HepG2 (cell line): ENCODE data around the gene TM6SF1. TPM values are rescaled to one million over a fixed set of nuclear protein-coding genes. Genes with fewer than 3 reads are reported as not detected.
A peak's percentile ranks its signal among the peaks of the same experiment; 100 is the strongest.
"Not testable (repeated sequence)": the region's sequence is repeated elsewhere in the genome, so short reads cannot be mapped to it uniquely, and the experiment has no call there.

Experiments used
- ATAC-seq: fragments of 200-7000 bp; cut with Tn5 transposase; 3 replicates; pipeline ENCODE4 v1.9.1; 2020; ENCODE audit warnings: mild to moderate bottlenecking, moderate library complexity
- BruUV-seq: library from RNA; stranded (reverse); fragments of 400-500 nt; replicated peaks from 2 replicates; lab custom pipeline; 2021; lab: Mats Ljungman, UMichigan
- CTCF ChIA-PET: fragments of 300-600 bp; formaldehyde crosslinking; extraction: SDS; loops from one replicate; lab custom pipeline; 2021; ENCODE audit warnings: low total read pairs, inconsistent platforms, low intra/inter-chr PET ratio; lab: Yijun Ruan, JAX
- POLR2A ChIA-PET: fragments of 350-600 bp; sonication (Branson Sonifier 250); formaldehyde crosslinking; loops from one replicate; lab custom pipeline; 2020; ENCODE audit warnings: antibody characterized with exemption, inconsistent platforms; lab: Yijun Ruan, JAX
- DNase-seq: peaks from one replicate; pipeline ENCODE4 v3.0.0-alpha.2; 2015; ENCODE audit warnings: low spot score
- FAIRE-seq: peaks from 3 replicates; lab custom pipeline; 2011; peaks lifted over from hg19 to GRCh38; lab: Jason Lieb, UNC
- H2AFZ ChIP-seq: one replicate; pipeline ENCODE4 v1.6.1; 2011; ENCODE audit warnings: low read length, inconsistent platforms
- H3K27ac ChIP-seq: fragments of 300-600 bp; 3 replicates; pipeline ENCODE4 v1.8.0; 2011; ENCODE audit warnings: mixed run types, mild to moderate bottlenecking, mixed read lengths, low read length, inconsistent platforms; ENCODE audit not compliant: insufficient read depth; ENCODE audit errors: extremely low read length
- H3K27me3 ChIP-seq, 2 experiments: fragments of 200-600 bp in 1 of 2; 2 replicates in 1 of 2; 3 replicates in 1 of 2; pipeline versions ENCODE4 v1.6.0 to v1.8.0; 2011; ENCODE audit warnings: low read length in 2 of 2, mild to moderate bottlenecking in 2 of 2, moderate library complexity in 2 of 2, inconsistent platforms in 1 of 2; ENCODE audit not compliant: insufficient read depth in 2 of 2, control insufficient read depth in 1 of 2
- H3K36me3 ChIP-seq, 2 experiments: fragments of 200-600 bp in 1 of 2; replicated peaks in 1 of 2; 2 replicates in 1 of 2; 3 replicates in 1 of 2; pipeline versions ENCODE4 v1.5.1 to v1.8.0; 2011; ENCODE audit warnings: low read length in 2 of 2, inconsistent platforms in 1 of 2; ENCODE audit not compliant: insufficient read depth in 2 of 2, control insufficient read depth in 1 of 2
- H3K4me1 ChIP-seq: 2 replicates; pipeline ENCODE4 v1.5.1; 2012; ENCODE audit warnings: low read length, inconsistent platforms; ENCODE audit not compliant: insufficient read depth
- H3K4me2 ChIP-seq: 2 replicates; pipeline ENCODE4 v1.6.0; 2011; ENCODE audit warnings: low read depth, low read length, inconsistent platforms
- H3K4me3 ChIP-seq, 3 experiments: fragments of 200-600 bp in 1 of 3; sonication (generic), shearing (Covaris generic) in 1 of 3; replicated peaks in 1 of 3; 2 replicates each; pipeline ENCODE4 v1.5.1; 2011 to 2016; ENCODE audit warnings: low read length in 3 of 3, inconsistent platforms in 2 of 3, low read depth in 2 of 3, mild to moderate bottlenecking in 2 of 3, control low read depth in 1 of 3, mixed read lengths in 1 of 3; ENCODE audit not compliant: insufficient read depth in 1 of 3
- H3K79me2 ChIP-seq: one replicate; pipeline ENCODE4 v1.6.1; 2011; ENCODE audit warnings: low read length, inconsistent platforms; ENCODE audit not compliant: insufficient read depth
- H3K9ac ChIP-seq: 2 replicates; pipeline ENCODE4 v1.6.0; 2011; ENCODE audit warnings: mild to moderate bottlenecking, low read depth, low read length, inconsistent platforms; ENCODE audit not compliant: insufficient read depth
- H3K9me3 ChIP-seq: 2 replicates; pipeline ENCODE4 v1.5.1; 2012; ENCODE audit warnings: mild to moderate bottlenecking, low read length
- H4K20me1 ChIP-seq: 2 replicates; pipeline ENCODE4 v1.6.0; 2011; ENCODE audit warnings: inconsistent platforms, mild to moderate bottlenecking, low read length, moderate library complexity; ENCODE audit not compliant: insufficient read depth
- ADNP ChIP-seq: sonication (generic); formaldehyde crosslinking; IDR thresholded peaks from 2 replicates; pipeline ENCODE4 v1.4.0; 2020; ENCODE audit warnings: missing genetic modification reagents
- CEBPB ChIP-seq: IDR thresholded peaks from 2 replicates; pipeline ENCODE4 v1.6.1; 2011; ENCODE audit warnings: low read depth, low read length, improper control_type of control experiment, borderline replicate concordance
- HNRNPUL1 ChIP-seq: fragments of 200-400 bp; formaldehyde crosslinking; IDR thresholded peaks from 2 replicates; pipeline ENCODE4 v1.6.1; 2017; ENCODE audit warnings: low read depth, mild to moderate bottlenecking, low read length, moderate library complexity
- IRX3 ChIP-seq: sonication (generic); formaldehyde crosslinking; IDR thresholded peaks from 2 replicates; pipeline ENCODE4 v1.8.1; 2023; ENCODE audit warnings: mild to moderate bottlenecking, low read depth, missing genetic modification reagents, borderline replicate concordance
- NKX3-1 ChIP-seq: sonication (generic); formaldehyde crosslinking; IDR thresholded peaks from 2 replicates; pipeline ENCODE4 v1.5.0; 2020; ENCODE audit warnings: missing genetic modification reagents
- NONO ChIP-seq, 2 experiments: fragments of 450-650 bp in 1 of 2; sonication (generic) in 1 of 2; formaldehyde crosslinking in 1 of 2; IDR thresholded peaks in 1 of 2; conservative IDR thresholded peaks in 1 of 2; 2 replicates each; pipeline versions ENCODE4 v1.6.1 to v1.8.0; 2017 to 2022; ENCODE audit warnings: mild to moderate bottlenecking in 1 of 2, missing genetic modification reagents in 1 of 2, moderate library complexity in 1 of 2
- NPAS2 ChIP-seq: sonication (generic); formaldehyde crosslinking; IDR thresholded peaks from 2 replicates; pipeline ENCODE4 v1.8.0; 2022; ENCODE audit warnings: mild to moderate bottlenecking, missing genetic modification reagents, borderline replicate concordance
- POLR2A ChIP-seq, 2 experiments: IDR thresholded peaks; 2 replicates each; pipeline ENCODE4 v1.6.1; 2011; ENCODE audit warnings: low read depth in 2 of 2, low read length in 2 of 2, mild to moderate bottlenecking in 1 of 2, moderate library complexity in 1 of 2; ENCODE audit not compliant: insufficient read depth in 1 of 2
- REPIN1 ChIP-seq: sonication (generic); formaldehyde crosslinking; IDR thresholded peaks from 2 replicates; pipeline ENCODE4 v1.8.0; 2022; ENCODE audit warnings: missing genetic modification reagents, low read depth, mild to moderate bottlenecking, borderline replicate concordance
- RXRA ChIP-seq: sonication (generic); formaldehyde crosslinking; IDR thresholded peaks from 2 replicates; pipeline ENCODE4 v1.5.1; 2020; ENCODE audit warnings: missing genetic modification reagents
- SMYD3 ChIP-seq: sonication (generic); formaldehyde crosslinking; IDR thresholded peaks from 2 replicates; pipeline ENCODE4 v1.8.1; 2023; ENCODE audit warnings: mild to moderate bottlenecking, missing genetic modification reagents
- TEF ChIP-seq: sonication (generic); formaldehyde crosslinking; IDR thresholded peaks from 2 replicates; pipeline ENCODE4 v1.5.0; 2020; ENCODE audit warnings: missing genetic modification reagents
- ZBTB33 ChIP-seq: sonication (generic); formaldehyde crosslinking; IDR thresholded peaks from 2 replicates; pipeline ENCODE4 v1.4.0; 2020; ENCODE audit warnings: missing genetic modification reagents
- ZNF460 ChIP-seq: sonication (generic); formaldehyde crosslinking; IDR thresholded peaks from 2 replicates; pipeline ENCODE4 v1.5.1; 2020; ENCODE audit warnings: missing genetic modification reagents, mild to moderate bottlenecking, borderline replicate concordance
- ZNF614 ChIP-seq: IDR thresholded peaks from 2 replicates; pipeline ENCODE4 v1.6.1; 2018; ENCODE audit warnings: missing biosample characterization, missing genetic modification reagents, inconsistent platforms, borderline replicate concordance
- WGBS: methylation state at CpG from one replicate; pipeline ENCODE4 v1.1.6; 2017; ENCODE audit warnings: low lambda C conversion rate; 5-methylcytosine and 5-hydroxymethylcytosine counted together
- in situ Hi-C: cut with HindIII; loops from 2 replicates; pipeline ENCODE4 v1.10.0; 2017; ENCODE audit warnings: low pct_unique_long_range_greater_than_20kb; ENCODE audit not compliant: extremely low pct_ligation_motif_present
- intact Hi-C: fragments of 100-400 bp; cut with micrococcal nuclease; formaldehyde crosslinking; loops from one replicate; pipeline ENCODE4 v1.10.0; 2022; ENCODE audit not compliant: unreplicated experiment
- polyA plus RNA-seq, 8 experiments: library from polyadenylated mRNA; depleted of rRNA in 3 of 8; stranded (reverse) in 7 of 8; unstranded in 1 of 8; fragments of >200 nt; fragmentation: Illumina TruSeq in 4 of 8; extraction: Trizol in 4 of 8; gene quantifications; 2 replicates each; pipeline versions ENCODE4 v1.2.1 to v1.2.3, GENCODE V29; 2011 to 2016; ENCODE audit warnings: low read depth in 4 of 8, missing spikeins in 1 of 8, mixed read lengths in 1 of 8; ENCODE audit not compliant: insufficient read depth in 1 of 8
- total RNA-seq, 5 experiments: library from RNA; depleted of rRNA; stranded (reverse); fragments of >200 nt; fragmentation: Illumina TruSeq; extraction: Trizol; gene quantifications; 2 replicates each; pipeline ENCODE4 v1.2.3, GENCODE V29; 2016; ENCODE audit warnings: low read depth in 1 of 5

Gene TM6SF1
- total and polyA plus RNA-seq, 2 of the 13 experiments (the other 11 are each of a cell fraction or from before 2014, with no cell fraction given), result not detected

DNA sequence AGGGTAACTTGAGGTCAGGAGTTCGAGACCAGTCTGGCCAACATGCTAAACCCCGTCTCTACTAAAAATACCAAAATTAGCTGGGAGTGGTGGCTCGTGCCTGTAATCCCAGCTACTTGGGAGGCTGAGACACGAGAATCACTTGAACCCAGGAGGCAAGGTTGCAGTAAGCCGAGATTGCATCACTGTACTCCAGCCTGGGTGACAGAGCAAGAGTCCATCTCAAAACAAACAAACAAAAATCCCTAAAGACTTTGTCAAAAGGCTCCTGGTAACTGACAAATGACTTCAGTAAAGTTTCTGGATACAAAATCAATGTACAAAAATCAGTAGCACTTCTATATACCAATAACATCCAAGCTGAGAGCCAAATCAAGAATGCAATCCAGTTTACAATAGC, 62.1 kb downstream of the TM6SF1 start:
- intact Hi-C loops, CTCF ChIA-PET, H3K4me1 ChIP-seq, H3K27me3 ChIP-seq, in situ Hi-C loops, ATAC-seq, H2AFZ ChIP-seq, H3K27ac ChIP-seq, H3K9me3 ChIP-seq, H3K79me2 ChIP-seq, FAIRE-seq, H3K36me3 ChIP-seq, H3K4me3 ChIP-seq, DNase-seq, BruUV-seq, H3K4me2 ChIP-seq, H3K9ac ChIP-seq, POLR2A ChIA-PET, H4K20me1 ChIP-seq: not testable (repeated sequence)
- 14% methylated on average over 4 of the region's 5 CpGs for WGBS
- peak; percentile 23; the same call in 1 of the 2 replicates for TF ChIP-seq CEBPB
- TF ChIP-seq ZNF460 (CRISPR knock-in tag), result 0 out of 2 replicates have a peak, but pooled peaks have one; percentile 21

GRCh38 chr15:83170474-83171165, 63.2 kb downstream of the TM6SF1 start:
- ATAC-seq, result no peak
- in situ Hi-C loops (no loop called here), intact Hi-C loops (no loop called here)
- H3K4me3 ChIP-seq, result no peak overlapping the region
- H2AFZ ChIP-seq, result no peak overlapping the region
- H3K4me2 ChIP-seq, result no peak overlapping the region
- H3K9ac ChIP-seq, result no peak overlapping the region
- no peaks in the 10 kb centered on the region for H3K4me1 ChIP-seq
- ChIA-PET CTCF (no interaction called here), POLR2A (no interaction called here)
- no peak overlapping the region for H3K27ac ChIP-seq
- H3K27me3 ChIP-seq, result peaks cover 0 to under 1% of the 10 kb centered on the region in 2 experiments; a peak in 2 of 5 replicates
- H3K36me3 ChIP-seq, result no peaks in the 10 kb centered on the region
- H3K79me2 ChIP-seq, result no peaks in the 10 kb centered on the region
- no peak for FAIRE-seq
- 3% methylated on average over 4 of the region's 4 CpGs for WGBS
- H4K20me1 ChIP-seq, result no peaks in the 10 kb centered on the region
- DNase-seq, result no peak
- BruUV-seq, result no TSS peak
- no peaks in the 10 kb centered on the region for H3K9me3 ChIP-seq
- no peak for TF ChIP-seq ADNP
- no peak for TF ChIP-seq NKX3-1
- no peak for TF ChIP-seq POLR2A (IDR thresholded peaks at IDR 0.05; ENCODE audit: insufficient read depth in 1 of 2, low read depth in 2 of 2, low read length in 2 of 2)
- TF ChIP-seq RXRA (CRISPR knock-in tag), result no peak
- TF ChIP-seq TEF (CRISPR knock-in tag), result no peak
- no peak for TF ChIP-seq HNRNPUL1
- no peak for TF ChIP-seq SMYD3 (CRISPR knock-in tag)
- TF ChIP-seq NPAS2 (CRISPR knock-in tag), result no peak
- no peak for TF ChIP-seq IRX3
- TF ChIP-seq REPIN1 (CRISPR knock-in tag), result no peak
- no peak for TF ChIP-seq NONO (IDR thresholded peaks at IDR 0.05)
- no peak for TF ChIP-seq NONO (CRISPR knock-in tag; conservative IDR thresholded peaks at IDR 0.05)
- TF ChIP-seq ZBTB33, result no peak
- no peak for TF ChIP-seq ZNF614 (CRISPR knock-in tag)
